A673 (cell line): ENCODE measurements around the gene ZSCAN9. TPM values are rescaled to one million over a fixed set of nuclear protein-coding genes. Genes with fewer than 3 reads are reported as not detected.
A peak's percentile ranks its signal among the peaks of the same experiment; 100 is the strongest.

ENCODE experiments used
- BruUV-seq: library from RNA; stranded (reverse); fragments of 400-500 nt; replicated peaks from 2 replicates; lab custom pipeline; 2021; lab: Mats Ljungman, UMichigan
- CTCF ChIA-PET: fragments of 300-600 bp; sonication (Branson Sonifier 250); formaldehyde crosslinking; loops from one replicate; lab custom pipeline; 2022; ENCODE audit warnings: antibody characterized with exemption; lab: Charles Lee
- POLR2A ChIA-PET: fragments of 300-600 bp; sonication (Branson Sonifier 250); formaldehyde crosslinking; loops from one replicate; lab custom pipeline; 2022; ENCODE audit warnings: antibody characterized with exemption; ENCODE audit not compliant: low non-redundant PET; lab: Charles Lee
- DNase-seq: peaks from one replicate; pipeline ENCODE4 v3.0.0-alpha.2; 2015; ENCODE audit warnings: low spot score
- H3K27ac ChIP-seq: fragments of 200-600 bp; sonication (generic); 2 replicates; pipeline ENCODE4 v1.5.1; 2016; ENCODE audit warnings: mixed run types, low read depth, mild to moderate bottlenecking, mixed read lengths, antibody characterized with exemption, low read length; ENCODE audit not compliant: poor library complexity, severe bottlenecking
- H3K27me3 ChIP-seq: fragments of 200-600 bp; sonication (generic); replicated peaks from 2 replicates; pipeline ENCODE4 v1.6.1; 2017; ENCODE audit warnings: mixed run types, low read depth, mild to moderate bottlenecking, mixed read lengths, antibody characterized with exemption, low read length; ENCODE audit not compliant: insufficient read depth, poor library complexity
- H3K36me3 ChIP-seq: fragments of 200-600 bp; sonication (generic); 2 replicates; pipeline ENCODE4 v1.6.1; 2016; ENCODE audit warnings: mixed run types, mild to moderate bottlenecking, mixed read lengths, antibody characterized with exemption, low read length; ENCODE audit not compliant: insufficient read depth, poor library complexity, severe bottlenecking
- H3K4me1 ChIP-seq: fragments of 200-600 bp; sonication (generic); 2 replicates; pipeline ENCODE4 v1.6.1; 2017; ENCODE audit warnings: mixed run types, mild to moderate bottlenecking, mixed read lengths, antibody characterized with exemption, low read length; ENCODE audit not compliant: insufficient read depth, poor library complexity, severe bottlenecking
- H3K4me3 ChIP-seq: fragments of 200-600 bp; sonication (generic); 2 replicates; pipeline ENCODE4 v1.5.1; 2016; ENCODE audit warnings: low read depth, mixed run types, mild to moderate bottlenecking, mixed read lengths, low read length; ENCODE audit not compliant: poor library complexity, severe bottlenecking
- H3K9me3 ChIP-seq: fragments of 200-600 bp; sonication (generic); 2 replicates; pipeline ENCODE4 v1.6.1; 2016; ENCODE audit warnings: mixed run types, low read depth, mild to moderate bottlenecking, mixed read lengths, antibody characterized with exemption, low read length; ENCODE audit not compliant: poor library complexity, severe bottlenecking
- EZH2 ChIP-seq: fragments of 200-600 bp; sonication (generic); IDR thresholded peaks from 2 replicates; pipeline ENCODE4 v1.6.1; 2017; ENCODE audit warnings: borderline replicate concordance, low read depth, mild to moderate bottlenecking, mixed read lengths, antibody characterized with exemption, low read length; ENCODE audit not compliant: poor library complexity, severe bottlenecking
- intact Hi-C: fragments of 100-400 bp; cut with micrococcal nuclease; formaldehyde crosslinking; loops from one replicate; pipeline ENCODE4 v1.10.0; 2022; ENCODE audit not compliant: unreplicated experiment
- total RNA-seq: library from RNA; stranded (reverse); gene quantifications from 2 replicates; pipeline ENCODE4 v1.2.3, GENCODE V29; 2021
- TF ChIP-seq, protein P1 (sequence below): fragments of 300-800, 200-600 bp; sonication (generic); conservative IDR thresholded peaks from 2 replicates; pipeline ENCODE4 v1.5.1; 2017; ENCODE audit warnings: low read depth, mild to moderate bottlenecking, antibody characterized with exemption, low read length, moderate library complexity, mixed read lengths

Gene ZSCAN9
- total RNA-seq, 1 experiment from 2014 or later = 13.3 TPM

DNA sequence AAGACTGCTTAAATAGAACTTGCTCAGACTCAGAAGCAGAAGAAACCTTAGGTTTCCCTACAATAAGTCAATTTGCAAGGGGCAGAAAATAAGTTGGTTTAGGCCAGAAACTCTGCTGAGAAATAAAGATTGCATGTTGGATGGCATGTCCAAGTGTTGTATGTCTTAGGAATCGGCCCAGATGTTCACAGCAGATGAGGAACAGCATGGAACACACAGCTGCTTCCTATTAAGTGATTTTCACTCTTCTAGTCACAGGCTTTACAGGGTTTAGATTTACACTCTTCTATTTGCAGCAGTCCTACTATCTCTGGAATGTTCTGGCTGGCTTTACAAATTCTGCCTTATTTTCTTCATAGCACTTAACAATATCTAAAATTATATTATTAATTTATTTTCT is 23.8 kb downstream of the ZSCAN9 start:
- Histone ChIP-seq H3K27me3 (no peaks in the 10 kb centered on the region), H3K36me3 (peaks cover 15% of the 10 kb centered on the region), H3K4me1 (peaks cover 6% of the 10 kb centered on the region), H3K27ac (no peak overlapping the region), H3K4me3 (no peak overlapping the region), H3K9me3 (no peaks in the 10 kb centered on the region)
- BruUV-seq = no TSS peak
- ChIA-PET CTCF (no interaction called here), POLR2A (no interaction called here)
- intact Hi-C loops = no loop called here
- DNase-seq = no peak
- no peak for TF ChIP-seq EZH2
- TF ChIP-seq, protein P1, sequence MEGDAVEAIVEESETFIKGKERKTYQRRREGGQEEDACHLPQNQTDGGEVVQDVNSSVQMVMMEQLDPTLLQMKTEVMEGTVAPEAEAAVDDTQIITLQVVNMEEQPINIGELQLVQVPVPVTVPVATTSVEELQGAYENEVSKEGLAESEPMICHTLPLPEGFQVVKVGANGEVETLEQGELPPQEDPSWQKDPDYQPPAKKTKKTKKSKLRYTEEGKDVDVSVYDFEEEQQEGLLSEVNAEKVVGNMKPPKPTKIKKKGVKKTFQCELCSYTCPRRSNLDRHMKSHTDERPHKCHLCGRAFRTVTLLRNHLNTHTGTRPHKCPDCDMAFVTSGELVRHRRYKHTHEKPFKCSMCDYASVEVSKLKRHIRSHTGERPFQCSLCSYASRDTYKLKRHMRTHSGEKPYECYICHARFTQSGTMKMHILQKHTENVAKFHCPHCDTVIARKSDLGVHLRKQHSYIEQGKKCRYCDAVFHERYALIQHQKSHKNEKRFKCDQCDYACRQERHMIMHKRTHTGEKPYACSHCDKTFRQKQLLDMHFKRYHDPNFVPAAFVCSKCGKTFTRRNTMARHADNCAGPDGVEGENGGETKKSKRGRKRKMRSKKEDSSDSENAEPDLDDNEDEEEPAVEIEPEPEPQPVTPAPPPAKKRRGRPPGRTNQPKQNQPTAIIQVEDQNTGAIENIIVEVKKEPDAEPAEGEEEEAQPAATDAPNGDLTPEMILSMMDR = no peak

- CTCF ChIA-PET = no interaction called here
- POLR2A ChIA-PET = no interaction called here
- Histone ChIP-seq H3K27me3 (no peaks in the 10 kb centered on the region), H3K4me3 (peak overlapping the region; percentile 100), H3K36me3 (peaks cover 5% of the 10 kb centered on the region), H3K27ac (no peak overlapping the region), H3K4me1 (peaks cover 6% of the 10 kb centered on the region), H3K9me3 (no peaks in the 10 kb centered on the region)
- DNase-seq = no peak
- intact Hi-C loops = loop anchor here (10.0 kb wide), 1 partner anchor 116 kb away; no protein-coding TSS in a partner anchor
- no TSS peak for BruUV-seq
- no peak for TF ChIP-seq EZH2
- TF ChIP-seq, protein P1 = no peak
Observed at GRCh38 chr6:28250747-28251146, 25.7 kb downstream of the ZSCAN9 start.

- Histone ChIP-seq H3K27ac (peak overlapping the region; percentile 79), H3K4me3 (peak overlapping the region; percentile 100), H3K36me3 (peaks cover 3% of the 10 kb centered on the region), H3K4me1 (peaks cover 6% of the 10 kb centered on the region), H3K27me3 (no peaks in the 10 kb centered on the region), H3K9me3 (no peaks in the 10 kb centered on the region)
- intact Hi-C loops = loop anchor here (2.0 to 10.0 kb wide), 2 partner anchors 15 to 117 kb away; partner anchors contain the start of gene ZSCAN26
- no peak for TF ChIP-seq EZH2
- TF ChIP-seq, protein P1 = no peak
- CTCF ChIA-PET = no interaction called here
- DNase-seq = peak; percentile 7
- BruUV-seq = TSS peak; percentile 55
- POLR2A ChIA-PET = no interaction called here
Observed at GRCh38 chr6:28251661-28252008, 26.6 kb downstream of the ZSCAN9 start.
